Measurements from ENCODE around the gene RBP5. TPM values are rescaled to one million over a fixed set of nuclear protein-coding genes. Genes with fewer than 3 reads are reported as not detected.
A peak's percentile ranks its signal among the peaks of the same experiment; 100 is the strongest.

The RBP5 gene
- total and polyA plus RNA-seq, 10 of the 15 experiments (the other 5 are each of a cell fraction or from before 2014, with no cell fraction given), result 0.11 to 1.1 (median 0.31) TPM; not detected in 4

DNA sequence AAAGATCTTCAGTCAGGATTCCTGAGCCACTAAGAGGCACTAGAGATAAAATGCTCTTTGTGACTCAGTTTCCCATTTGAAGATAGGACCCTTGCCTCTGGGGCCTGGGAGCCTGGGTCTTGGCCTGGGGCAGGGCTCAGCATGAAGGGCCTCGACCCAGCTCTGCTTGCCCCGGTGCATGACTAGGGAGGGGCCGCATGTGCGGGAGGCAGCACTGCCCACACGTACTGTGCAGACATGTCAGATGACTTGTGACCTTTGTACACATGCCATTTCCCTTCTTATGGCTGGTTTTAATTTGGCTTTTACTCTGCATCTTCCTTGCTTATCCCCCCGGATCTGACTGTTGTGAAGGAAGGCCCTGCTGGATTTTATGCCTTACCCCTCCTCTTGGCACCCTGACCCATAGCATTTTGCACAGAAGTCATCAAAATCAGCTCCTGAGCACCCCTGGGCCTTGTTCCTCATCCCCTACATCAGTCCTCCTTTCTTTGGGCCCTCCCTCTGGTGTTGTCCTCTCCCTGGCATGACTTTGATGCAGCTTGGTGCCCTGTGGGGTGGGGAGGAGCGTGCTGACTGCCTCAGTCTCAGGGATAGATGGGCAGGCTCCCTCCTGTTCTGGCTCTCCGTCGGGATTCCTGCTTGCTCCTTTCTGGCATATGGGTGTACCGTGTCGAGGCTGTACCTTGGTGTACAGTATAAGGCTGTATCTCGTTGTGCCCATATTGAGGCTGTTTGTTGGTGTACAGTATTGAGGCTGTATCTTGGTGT lies 5.9 kb upstream of the RBP5 start:
- Histone ChIP-seq H4K20me1 (ENCODE audit: control insufficient read depth, insufficient read depth) (no peaks in the 10 kb centered on the region), H3K27ac (ENCODE audit: control insufficient read depth, insufficient read depth) (no peak overlapping the region), H3K4me1 (ENCODE audit: control insufficient read depth, insufficient read depth, low read length) (peaks cover 12% of the 10 kb centered on the region), H3K79me2 (ENCODE audit: control insufficient read depth, insufficient read depth, low read length) (no peaks in the 10 kb centered on the region), H3K9ac (ENCODE audit: control insufficient read depth, insufficient read depth, low read length) (no peak overlapping the region), H2AFZ (ENCODE audit: control insufficient read depth, low read depth, low read length) (no peak overlapping the region), H3K4me3 (no peak overlapping the region), H3K4me2 (ENCODE audit: control insufficient read depth, insufficient read depth) (no peak overlapping the region), H3K27me3 (replicated peaks in 1 of 2; ENCODE audit: control insufficient read depth in 2 of 2, insufficient read depth in 2 of 2, low read length in 1 of 2) (no peaks in the 10 kb centered on the region), H3K36me3 (ENCODE audit: control insufficient read depth in 2 of 2, insufficient read depth in 2 of 2, low read length in 1 of 2) (peaks cover 7 to 10% of the 10 kb centered on the region in 2 experiments; a peak in 3 of 4 replicates), H3K9me3 (replicated peaks; ENCODE audit: control insufficient read depth, insufficient read depth, low read length) (no peaks in the 10 kb centered on the region)
- ATAC-seq (no peak), DNase-seq (ENCODE audit: low read depth, low spot score) (no peak), FAIRE-seq (no peak)
- intact Hi-C loops (cut with micrococcal nuclease; ENCODE audit: unreplicated experiment), result no loop called here
- BruUV-seq (replicated peaks), result no TSS peak
- in situ Hi-C loops (cut with MboI), result no loop called here
- ChIA-PET POLR2A (no interaction called here), SMC1A (ENCODE audit: uncharacterized antibody, unreplicated experiment) (no interaction called here), RAD21 (ENCODE audit: unreplicated experiment) (no interaction called here), CTCF (interaction anchor here (1.4 to 1.7 kb wide), 2 partner anchors 12 to 21 kb away, joined by 4 to 7 read pairs; no protein-coding TSS in a partner anchor)
- TF ChIP-seq POLR2A (IDR thresholded peaks at IDR 0.05; ENCODE audit: low read depth, low read length) (peak; percentile 45; the same call in 1 of the 2 replicates), SMARCA5 (IDR thresholded peaks at IDR 0.05) (no peak)
- 91% methylated on average over 12 of the region's 12 CpGs for whole genome bisulfite sequencing (ENCODE audit: insufficient coverage, insufficient replicate concordance, low lambda C conversion rate, missing lambda C conversion rate)

DNA sequence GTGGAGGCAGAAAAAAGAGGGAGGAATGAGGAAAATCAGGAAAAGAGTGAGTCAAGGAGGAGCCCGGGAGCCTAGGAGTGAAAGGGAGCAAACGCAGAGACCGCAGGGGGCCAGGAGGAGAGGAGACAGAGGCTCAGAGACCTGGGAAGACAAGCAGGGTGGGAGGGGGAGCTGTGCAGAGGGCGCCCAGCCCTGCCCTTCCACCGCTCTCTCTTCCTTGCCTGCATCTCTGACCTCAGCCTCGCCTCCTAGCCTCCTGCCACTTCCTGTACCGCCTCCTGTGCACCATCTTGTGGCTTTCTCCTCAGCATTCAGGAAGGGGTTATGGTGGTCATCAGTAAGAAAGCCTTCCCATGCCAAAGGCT lies 2.8 kb upstream of the RBP5 start:
- SMC1A ChIA-PET (ENCODE audit: uncharacterized antibody, unreplicated experiment), result interaction anchor here (0.9 kb wide), 1 partner anchor 18 kb away, joined by 3 read pairs; no protein-coding TSS in a partner anchor
- in situ Hi-C loops (cut with MboI) (no loop called here), intact Hi-C loops (cut with micrococcal nuclease; ENCODE audit: unreplicated experiment) (no loop called here)
- Histone ChIP-seq H3K9ac (ENCODE audit: control insufficient read depth, insufficient read depth, low read length) (no peak overlapping the region), H3K4me2 (ENCODE audit: control insufficient read depth, insufficient read depth) (peak overlapping the region; percentile 62), H3K9me3 (replicated peaks; ENCODE audit: control insufficient read depth, insufficient read depth, low read length) (no peaks in the 10 kb centered on the region), H3K79me2 (ENCODE audit: control insufficient read depth, insufficient read depth, low read length) (no peaks in the 10 kb centered on the region), H3K4me3 (peak overlapping the region; percentile 85), H2AFZ (ENCODE audit: control insufficient read depth, low read depth, low read length) (no peak overlapping the region), H3K4me1 (ENCODE audit: control insufficient read depth, insufficient read depth, low read length) (peaks cover 13% of the 10 kb centered on the region), H3K36me3 (ENCODE audit: control insufficient read depth in 2 of 2, insufficient read depth in 2 of 2, low read length in 1 of 2) (peaks cover 0 to 5% of the 10 kb centered on the region in 2 experiments; a peak in 3 of 4 replicates), H3K27ac (ENCODE audit: control insufficient read depth, insufficient read depth) (no peak overlapping the region), H4K20me1 (ENCODE audit: control insufficient read depth, insufficient read depth) (no peaks in the 10 kb centered on the region), H3K27me3 (replicated peaks in 1 of 2; ENCODE audit: control insufficient read depth in 2 of 2, insufficient read depth in 2 of 2, low read length in 1 of 2) (no peaks in the 10 kb centered on the region)
- WGBS (ENCODE audit: insufficient coverage, insufficient replicate concordance, low lambda C conversion rate, missing lambda C conversion rate), result 32% methylated on average over 6 of the region's 7 CpGs
- POLR2A ChIA-PET, result interaction anchor here (0.6 kb wide), 1 partner anchor 10 kb away, joined by 3 read pairs; no protein-coding TSS in a partner anchor
- BruUV-seq (replicated peaks), result TSS peak; percentile 43
- RAD21 ChIA-PET (ENCODE audit: unreplicated experiment), result interaction anchor here (1.2 kb wide), 1 partner anchor 24 kb away, joined by 3 read pairs; no protein-coding TSS in a partner anchor
- FAIRE-seq (no peak), DNase-seq (ENCODE audit: low read depth, low spot score) (no peak), ATAC-seq (peak; percentile 29)
- TF ChIP-seq IKZF2 (IDR thresholded peaks at IDR 0.05) (0 out of 4 replicates have a peak, but pooled peaks of 1 of the 2 experiments have one; percentile 24), RUNX3 (IDR thresholded peaks at IDR 0.05; ENCODE audit: low read length) (0 out of 2 replicates have a peak, but pooled peaks have one; percentile 24), HDGF (IDR thresholded peaks at IDR 0.05) (0 out of 2 replicates have a peak, but pooled peaks have one; percentile 27), LARP7 (IDR thresholded peaks at IDR 0.05) (no peak), MLLT1 (IDR thresholded peaks at IDR 0.05) (no peak), MTA3 (IDR thresholded peaks at IDR 0.05; ENCODE audit: borderline replicate concordance, low read length) (0 out of 2 replicates have a peak, but pooled peaks have one; percentile 37)
- CTCF ChIA-PET, result interaction anchor here (0.6 to 1.8 kb wide), 6 partner anchors 9 to 113 kb away, joined by 3 to 8 read pairs (median 4); partner anchors contain the start of gene LPCAT3
